OCI-LY1 (cell line): ENCODE measurements around the gene SERGEF.

Experiments used
- H2AFZ ChIP-seq: fragments of 200-600 bp; sonication (generic), shearing (Covaris generic); 2 replicates; pipeline ENCODE4 v1.6.0; 2014; ENCODE audit warnings: antibody characterized with exemption, mild to moderate bottlenecking, low read length
- H3F3A ChIP-seq: fragments of 200-600 bp; sonication (generic), shearing (Covaris generic); 2 replicates; pipeline ENCODE4 v1.6.0; 2014; ENCODE audit warnings: mild to moderate bottlenecking, antibody characterized with exemption, low read length, moderate library complexity; ENCODE audit not compliant: insufficient read depth
- H3K27ac ChIP-seq: fragments of 200-600 bp; sonication (generic); 2 replicates; pipeline ENCODE4 v1.5.1; 2014; ENCODE audit warnings: low read length, mixed run types, mild to moderate bottlenecking, low read depth; ENCODE audit not compliant: poor library complexity, severe bottlenecking
- H3K27me3 ChIP-seq: fragments of 200-600 bp; sonication (generic); 2 replicates; pipeline ENCODE4 v1.6.0; 2014; ENCODE audit warnings: antibody characterized with exemption, mild to moderate bottlenecking, low read length, moderate library complexity; ENCODE audit not compliant: insufficient read depth
- H3K36me3 ChIP-seq: fragments of 200-600 bp; sonication (generic); 2 replicates; pipeline ENCODE4 v1.6.1; 2014; ENCODE audit warnings: mild to moderate bottlenecking, antibody characterized with exemption, low read length, moderate library complexity, mixed read lengths; ENCODE audit not compliant: insufficient read depth
- H3K4me1 ChIP-seq: fragments of 200-600 bp; sonication (generic); 2 replicates; pipeline ENCODE4 v1.5.1; 2014; ENCODE audit warnings: mild to moderate bottlenecking, low read length, moderate library complexity; ENCODE audit not compliant: insufficient read depth, severe bottlenecking
- H3K4me2 ChIP-seq: fragments of 200-600 bp; sonication (generic), shearing (Covaris generic); 2 replicates; pipeline ENCODE4 v1.6.1; 2014; ENCODE audit warnings: low read length
- H3K4me3 ChIP-seq: fragments of 200-600 bp; sonication (generic); 2 replicates; pipeline ENCODE4 v1.5.1; 2014; ENCODE audit warnings: low read length, low read depth, mild to moderate bottlenecking, mixed read lengths; ENCODE audit not compliant: poor library complexity, severe bottlenecking
- H3K79me2 ChIP-seq: fragments of 200-600 bp; shearing (Covaris generic); 2 replicates; pipeline ENCODE4 v1.6.1; 2016; ENCODE audit warnings: mixed run types, low read length, mixed read lengths; ENCODE audit not compliant: insufficient read depth
- H3K9ac ChIP-seq: fragments of 200-600 bp; sonication (generic), shearing (Covaris generic); 2 replicates; pipeline ENCODE4 v1.6.1; 2014; ENCODE audit warnings: mild to moderate bottlenecking, low read length, mixed read lengths
- H3K9me2 ChIP-seq: fragments of 200-600 bp; sonication (generic), shearing (Covaris generic); 2 replicates; pipeline ENCODE4 v1.6.1; 2014; ENCODE audit warnings: low read depth, mild to moderate bottlenecking, low read length, mixed read lengths
- H3K9me3 ChIP-seq: fragments of 200-600 bp; shearing (Covaris generic); 2 replicates; pipeline ENCODE4 v1.6.1; 2014; ENCODE audit warnings: low read length, mixed read lengths
- H4K20me1 ChIP-seq: fragments of 200-600 bp; sonication (generic), shearing (Covaris generic); 2 replicates; pipeline ENCODE4 v1.6.0; 2016; ENCODE audit warnings: mild to moderate bottlenecking, low read length; ENCODE audit not compliant: insufficient read depth
- EZH2 ChIP-seq: fragments of 200-600 bp; sonication (generic), shearing (Covaris generic); IDR thresholded peaks from 2 replicates; pipeline ENCODE4 v1.8.0; 2017; ENCODE audit warnings: borderline replicate concordance, mixed run types, mild to moderate bottlenecking, antibody characterized with exemption, low read length, moderate library complexity, mixed read lengths
- TF ChIP-seq, protein P1 (sequence below): fragments of 200-600 bp; sonication (generic), shearing (Covaris generic); IDR thresholded peaks from 2 replicates; pipeline ENCODE4 v1.5.1; 2017; ENCODE audit warnings: mild to moderate bottlenecking, antibody characterized with exemption, low read length, moderate library complexity, mixed read lengths

Gene SERGEF

GRCh38 chr11:17778352-17778751, 234.5 kb downstream of the SERGEF start:
- Histone ChIP-seq H3K36me3 (no peaks in the 10 kb centered on the region), H3K9me2 (no peaks in the 10 kb centered on the region), H3K27ac (no peak overlapping the region), H2AFZ (no peak overlapping the region), H3K79me2 (no peaks in the 10 kb centered on the region), H3F3A (no peaks in the 10 kb centered on the region), H3K9ac (no peak overlapping the region), H3K4me2 (no peak overlapping the region), H4K20me1 (no peaks in the 10 kb centered on the region), H3K9me3 (no peaks in the 10 kb centered on the region), H3K27me3 (no peaks in the 10 kb centered on the region), H3K4me3 (no peak overlapping the region), H3K4me1 (no peaks in the 10 kb centered on the region)
- TF ChIP-seq EZH2: no peak
- TF ChIP-seq, protein P1, sequence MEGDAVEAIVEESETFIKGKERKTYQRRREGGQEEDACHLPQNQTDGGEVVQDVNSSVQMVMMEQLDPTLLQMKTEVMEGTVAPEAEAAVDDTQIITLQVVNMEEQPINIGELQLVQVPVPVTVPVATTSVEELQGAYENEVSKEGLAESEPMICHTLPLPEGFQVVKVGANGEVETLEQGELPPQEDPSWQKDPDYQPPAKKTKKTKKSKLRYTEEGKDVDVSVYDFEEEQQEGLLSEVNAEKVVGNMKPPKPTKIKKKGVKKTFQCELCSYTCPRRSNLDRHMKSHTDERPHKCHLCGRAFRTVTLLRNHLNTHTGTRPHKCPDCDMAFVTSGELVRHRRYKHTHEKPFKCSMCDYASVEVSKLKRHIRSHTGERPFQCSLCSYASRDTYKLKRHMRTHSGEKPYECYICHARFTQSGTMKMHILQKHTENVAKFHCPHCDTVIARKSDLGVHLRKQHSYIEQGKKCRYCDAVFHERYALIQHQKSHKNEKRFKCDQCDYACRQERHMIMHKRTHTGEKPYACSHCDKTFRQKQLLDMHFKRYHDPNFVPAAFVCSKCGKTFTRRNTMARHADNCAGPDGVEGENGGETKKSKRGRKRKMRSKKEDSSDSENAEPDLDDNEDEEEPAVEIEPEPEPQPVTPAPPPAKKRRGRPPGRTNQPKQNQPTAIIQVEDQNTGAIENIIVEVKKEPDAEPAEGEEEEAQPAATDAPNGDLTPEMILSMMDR: no peak

DNA sequence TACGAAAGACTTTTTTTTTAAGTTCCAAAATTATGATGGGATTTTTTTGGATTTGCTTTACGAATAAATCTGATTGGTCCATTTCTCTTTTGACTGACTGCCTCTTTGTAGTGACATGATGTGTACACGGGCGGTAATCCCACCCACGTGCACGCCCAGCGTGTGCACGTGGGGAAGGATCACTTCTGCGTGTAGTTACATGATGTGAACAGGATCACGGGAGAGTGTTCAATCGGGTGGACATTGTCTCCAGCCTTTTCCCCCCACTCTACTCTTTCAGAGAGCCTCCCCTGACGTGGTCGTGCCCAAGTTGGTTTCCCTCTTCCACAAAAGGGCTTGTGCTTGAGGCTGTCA, 235.1 kb downstream of the SERGEF start:
- no peak overlapping the region for H3K27ac ChIP-seq
- H3K9me3 ChIP-seq: no peaks in the 10 kb centered on the region
- no peak overlapping the region for H3K4me2 ChIP-seq
- H3K36me3 ChIP-seq: no peaks in the 10 kb centered on the region
- no peak overlapping the region for H3K4me3 ChIP-seq
- no peaks in the 10 kb centered on the region for H3K9me2 ChIP-seq
- no peaks in the 10 kb centered on the region for H3K4me1 ChIP-seq
- H3K79me2 ChIP-seq: no peaks in the 10 kb centered on the region
- no peak overlapping the region for H2AFZ ChIP-seq
- no peaks in the 10 kb centered on the region for H3K27me3 ChIP-seq
- TF ChIP-seq, protein P1: no peak
- no peak for TF ChIP-seq EZH2
- H3F3A ChIP-seq: no peaks in the 10 kb centered on the region
- no peak overlapping the region for H3K9ac ChIP-seq
- H4K20me1 ChIP-seq: no peaks in the 10 kb centered on the region

GRCh38 chr11:17777086-17777737, 235.6 kb downstream of the SERGEF start:
- Histone ChIP-seq H3K4me2 (no peak overlapping the region), H3K9me2 (no peaks in the 10 kb centered on the region)
- TF ChIP-seq, protein P1: no peak
- TF ChIP-seq EZH2: no peak

More at GRCh38 chr11:17777086-17777737, 235.6 kb downstream of the SERGEF start:
- H3K36me3 ChIP-seq: no peaks in the 10 kb centered on the region
- no peak overlapping the region for H3K9ac ChIP-seq
- H3F3A ChIP-seq: no peaks in the 10 kb centered on the region
- no peak overlapping the region for H2AFZ ChIP-seq
- no peaks in the 10 kb centered on the region for H3K27me3 ChIP-seq
- H3K27ac ChIP-seq: no peak overlapping the region
- no peaks in the 10 kb centered on the region for H3K4me1 ChIP-seq
- no peak overlapping the region for H3K4me3 ChIP-seq
- no peaks in the 10 kb centered on the region for H4K20me1 ChIP-seq
- no peaks in the 10 kb centered on the region for H3K79me2 ChIP-seq
- no peaks in the 10 kb centered on the region for H3K9me3 ChIP-seq
